ENCODE measurements around the gene CNNM4.

DNA sequence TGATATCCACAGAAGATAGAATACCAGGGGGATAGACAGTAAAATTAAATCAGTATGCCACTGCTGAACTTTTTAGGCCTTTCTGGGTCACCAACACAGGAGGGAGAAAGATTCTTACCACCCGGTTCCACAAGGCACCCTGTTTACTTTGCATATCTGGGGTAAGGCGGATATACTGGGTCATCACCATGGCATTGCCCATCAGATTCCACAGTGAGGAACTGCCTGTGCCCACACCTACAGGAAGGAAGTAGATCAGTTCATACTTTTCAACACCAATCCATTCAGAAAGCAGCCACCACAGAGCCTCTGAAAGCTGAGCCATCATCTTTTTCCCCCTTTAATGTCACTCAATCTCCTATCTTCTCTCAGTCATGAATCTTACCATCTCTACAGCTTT is 22.9 kb upstream of the CNNM4 start:
- TF ChIP-seq, protein P1, sequence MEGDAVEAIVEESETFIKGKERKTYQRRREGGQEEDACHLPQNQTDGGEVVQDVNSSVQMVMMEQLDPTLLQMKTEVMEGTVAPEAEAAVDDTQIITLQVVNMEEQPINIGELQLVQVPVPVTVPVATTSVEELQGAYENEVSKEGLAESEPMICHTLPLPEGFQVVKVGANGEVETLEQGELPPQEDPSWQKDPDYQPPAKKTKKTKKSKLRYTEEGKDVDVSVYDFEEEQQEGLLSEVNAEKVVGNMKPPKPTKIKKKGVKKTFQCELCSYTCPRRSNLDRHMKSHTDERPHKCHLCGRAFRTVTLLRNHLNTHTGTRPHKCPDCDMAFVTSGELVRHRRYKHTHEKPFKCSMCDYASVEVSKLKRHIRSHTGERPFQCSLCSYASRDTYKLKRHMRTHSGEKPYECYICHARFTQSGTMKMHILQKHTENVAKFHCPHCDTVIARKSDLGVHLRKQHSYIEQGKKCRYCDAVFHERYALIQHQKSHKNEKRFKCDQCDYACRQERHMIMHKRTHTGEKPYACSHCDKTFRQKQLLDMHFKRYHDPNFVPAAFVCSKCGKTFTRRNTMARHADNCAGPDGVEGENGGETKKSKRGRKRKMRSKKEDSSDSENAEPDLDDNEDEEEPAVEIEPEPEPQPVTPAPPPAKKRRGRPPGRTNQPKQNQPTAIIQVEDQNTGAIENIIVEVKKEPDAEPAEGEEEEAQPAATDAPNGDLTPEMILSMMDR (conservative IDR thresholded peaks at IDR 0.05; ENCODE audit: low read depth, low read length), result no peak
- TF ChIP-seq EZH2phosphoT487 (IDR thresholded peaks at IDR 0.05; ENCODE audit: borderline replicate concordance, low read length) (no peak), EZH2 (IDR thresholded peaks at IDR 0.05; ENCODE audit: low read length, unreplicated experiment) (no peak)
